ENCODE data around the gene ADAMTS10. TPM values are rescaled to one million over a fixed set of nuclear protein-coding genes. Genes with fewer than 3 reads are reported as not detected.

Gene ADAMTS10
- total and polyA plus RNA-seq, 2 of the 8 experiments (the other 6 are each of a cell fraction or from before 2014, with no cell fraction given): 6.9 to 17.4 TPM

GRCh38 chr19:8558325-8558724 lies 52.2 kb downstream of the ADAMTS10 start:
- FAIRE-seq (no peak), DNase-seq (ENCODE audit: low read depth in 1 of 2, low spot score in 2 of 2) (no peak)
- POLR2A ChIA-PET (ENCODE audit: partially characterized antibody): interaction anchor here (0.6 to 1.0 kb wide), 3 partner anchors 11 to 480 kb away, joined by 3 to 7 read pairs (median 4); no protein-coding TSS in a partner anchor
- H3K79me1 ChIP-seq (ENCODE audit: low read depth, low read length): no peaks in the 10 kb centered on the region
- no peak overlapping the region for H3K4ac ChIP-seq (replicated peaks; ENCODE audit: insufficient read length, low read depth, low read length)
- H2AK5ac ChIP-seq (ENCODE audit: low read depth, low read length): no peak overlapping the region
- H3K56ac ChIP-seq (replicated peaks; ENCODE audit: insufficient read length, low read depth, low read length): no peak overlapping the region
- no peak overlapping the region for H4K5ac ChIP-seq (ENCODE audit: insufficient read length, low read depth, low read length)
- H3K14ac ChIP-seq (ENCODE audit: insufficient read length): no peak overlapping the region
- no peak overlapping the region for H3K27ac ChIP-seq (ENCODE audit: low read depth, low read length)
- H4K20me1 ChIP-seq (replicated peaks in 1 of 2; ENCODE audit: control insufficient read depth in 1 of 2, insufficient read depth in 2 of 2, low read length in 2 of 2): no peaks in the 10 kb centered on the region
- H3K4me3 ChIP-seq (ENCODE audit: extremely low read depth in 1 of 4, insufficient read depth in 2 of 4, low read depth in 3 of 4, low read length in 4 of 4): no peak overlapping the region
- H3K4me1 ChIP-seq (replicated peaks in 1 of 4; ENCODE audit: control insufficient read depth in 3 of 4, insufficient read depth in 4 of 4, low read length in 3 of 4): no peaks in the 10 kb centered on the region; a peak in 1 of 7 replicates
- no peak overlapping the region for H4K8ac ChIP-seq (ENCODE audit: extremely low read depth, insufficient read depth, low read length)
- H2BK12ac ChIP-seq (ENCODE audit: low read depth, low read length): no peak overlapping the region
- H2AFZ ChIP-seq (ENCODE audit: low read length): no peak overlapping the region
- no peak overlapping the region for H3K23ac ChIP-seq (ENCODE audit: insufficient read length)
- H3K4me2 ChIP-seq (ENCODE audit: insufficient read depth in 1 of 2, low read depth in 2 of 2, low read length in 2 of 2): no peak overlapping the region
- no peak overlapping the region for H2BK120ac ChIP-seq (replicated peaks; ENCODE audit: low read depth, low read length)
- no peak overlapping the region for H3K9ac ChIP-seq (replicated peaks in 1 of 4; ENCODE audit: extremely low read depth in 1 of 4, low read depth in 3 of 4, low read length in 3 of 4)
- no peak overlapping the region for H2BK5ac ChIP-seq (ENCODE audit: low read depth, low read length)
- no peaks in the 10 kb centered on the region for H3K36me3 ChIP-seq (ENCODE audit: control insufficient read depth in 2 of 4, insufficient read depth in 4 of 4, low read length in 3 of 4)
- no peaks in the 10 kb centered on the region for H3K27me3 ChIP-seq (replicated peaks in 1 of 4; ENCODE audit: control insufficient read depth in 3 of 4, extremely low read depth in 1 of 4, insufficient read depth in 3 of 4, low read length in 3 of 4)
- H4K91ac ChIP-seq (replicated peaks; ENCODE audit: insufficient read length, low read length): no peak overlapping the region
- H3K18ac ChIP-seq (ENCODE audit: extremely low read depth, low read length): no peak overlapping the region
- TF ChIP-seq SUZ12 (IDR thresholded peaks at IDR 0.05; ENCODE audit: low read length) (no peak), NANOG (IDR thresholded peaks at IDR 0.05; ENCODE audit: insufficient read depth, low read depth, low read length, poor library complexity, severe bottlenecking) (no peak), CREB1 (IDR thresholded peaks at IDR 0.05) (no peak), RXRA (IDR thresholded peaks at IDR 0.05; ENCODE audit: insufficient read depth, low read depth, low read length) (no peak), POU5F1 (IDR thresholded peaks at IDR 0.05; ENCODE audit: low read depth, low read length) (no peak), CTBP2 (IDR thresholded peaks at IDR 0.05; ENCODE audit: borderline replicate concordance, insufficient read depth, insufficient read length, low read length) (no peak), EGR1 (IDR thresholded peaks at IDR 0.05; ENCODE audit: borderline replicate concordance, low read depth, low read length) (no peak)
- no peaks in the 10 kb centered on the region for H3K23me2 ChIP-seq (ENCODE audit: low read depth, low read length)
- 85% methylated on average over 2 of the region's 2 CpGs; no CpG with 5 or more reads in 1 of the 2 experiments for WGBS, 2 experiments (ENCODE audit: extremely low coverage in 1 of 2, insufficient coverage in 1 of 2, insufficient read length in 1 of 2, insufficient replicate concordance in 2 of 2, low coverage in 1 of 2, low lambda C conversion rate in 2 of 2, missing lambda C conversion rate in 1 of 2)
- H3K9me3 ChIP-seq (ENCODE audit: insufficient read depth in 2 of 2, low read depth in 1 of 2, low read length in 1 of 2): no peaks in the 10 kb centered on the region
- H2BK20ac ChIP-seq (ENCODE audit: low read length): no peak overlapping the region
- no peaks in the 10 kb centered on the region for H3K79me2 ChIP-seq (ENCODE audit: control insufficient read depth in 1 of 2, insufficient read depth in 2 of 2, low read length in 2 of 2)
- CTCF ChIA-PET (ENCODE audit: partially characterized antibody): interaction anchor here (0.8 to 2.7 kb wide), 3 partner anchors 8 to 477 kb away, joined by 3 to 30 read pairs (median 3); partner anchors contain the start of gene MYO1F
- H2BK15ac ChIP-seq (ENCODE audit: low read length): no peak overlapping the region
